ENCODE results near the gene ENOX2. TPM values are rescaled to one million over a fixed set of nuclear protein-coding genes. Genes with fewer than 3 reads are reported as not detected.
"Not testable (repeated sequence)": the region's sequence is repeated elsewhere in the genome, so short reads cannot be mapped to it uniquely, and the experiment has no call there.

The ENOX2 gene
- total RNA-seq, 1 donor from 2014 or later, result 16.2 TPM

DNA sequence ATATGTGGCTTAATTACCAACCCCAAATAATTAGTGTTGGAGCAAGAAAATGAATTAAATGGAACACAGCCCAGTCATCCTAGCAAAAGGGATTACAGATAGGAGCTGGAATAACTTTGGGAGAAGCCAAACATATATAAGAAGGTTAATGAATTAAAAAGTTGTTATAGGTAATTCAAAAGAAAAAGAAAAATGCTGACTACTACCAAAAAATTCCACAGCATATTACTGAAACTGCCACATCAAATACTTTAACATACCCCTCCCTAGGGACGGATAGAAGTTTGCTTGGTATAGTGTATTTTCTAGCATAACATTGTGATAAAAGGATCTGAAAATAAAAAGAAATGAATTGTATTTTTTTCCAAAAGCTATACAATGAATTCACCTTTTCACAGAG is 99.5 kb downstream of the ENOX2 start:
- TF ChIP-seq, protein P1, sequence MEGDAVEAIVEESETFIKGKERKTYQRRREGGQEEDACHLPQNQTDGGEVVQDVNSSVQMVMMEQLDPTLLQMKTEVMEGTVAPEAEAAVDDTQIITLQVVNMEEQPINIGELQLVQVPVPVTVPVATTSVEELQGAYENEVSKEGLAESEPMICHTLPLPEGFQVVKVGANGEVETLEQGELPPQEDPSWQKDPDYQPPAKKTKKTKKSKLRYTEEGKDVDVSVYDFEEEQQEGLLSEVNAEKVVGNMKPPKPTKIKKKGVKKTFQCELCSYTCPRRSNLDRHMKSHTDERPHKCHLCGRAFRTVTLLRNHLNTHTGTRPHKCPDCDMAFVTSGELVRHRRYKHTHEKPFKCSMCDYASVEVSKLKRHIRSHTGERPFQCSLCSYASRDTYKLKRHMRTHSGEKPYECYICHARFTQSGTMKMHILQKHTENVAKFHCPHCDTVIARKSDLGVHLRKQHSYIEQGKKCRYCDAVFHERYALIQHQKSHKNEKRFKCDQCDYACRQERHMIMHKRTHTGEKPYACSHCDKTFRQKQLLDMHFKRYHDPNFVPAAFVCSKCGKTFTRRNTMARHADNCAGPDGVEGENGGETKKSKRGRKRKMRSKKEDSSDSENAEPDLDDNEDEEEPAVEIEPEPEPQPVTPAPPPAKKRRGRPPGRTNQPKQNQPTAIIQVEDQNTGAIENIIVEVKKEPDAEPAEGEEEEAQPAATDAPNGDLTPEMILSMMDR (IDR thresholded peaks at IDR 0.05), result no peak
- Mint-ChIP-seq H3K27ac (no peak overlapping the region), H3K36me3 (ENCODE audit: low read depth) (no peaks in the 10 kb centered on the region), H3K27me3 (no peaks in the 10 kb centered on the region), H3K4me1 (no peaks in the 10 kb centered on the region), H3K9me3 (no peaks in the 10 kb centered on the region), H3K4me3 (no peak overlapping the region)
- intact Hi-C loops (cut with micrococcal nuclease), result no loop called here
- ChIA-PET CTCF (no interaction called here), POLR2A (no interaction called here)
- ATAC-seq (ENCODE audit: low read depth) (no peak), DNase-seq (no peak)

DNA sequence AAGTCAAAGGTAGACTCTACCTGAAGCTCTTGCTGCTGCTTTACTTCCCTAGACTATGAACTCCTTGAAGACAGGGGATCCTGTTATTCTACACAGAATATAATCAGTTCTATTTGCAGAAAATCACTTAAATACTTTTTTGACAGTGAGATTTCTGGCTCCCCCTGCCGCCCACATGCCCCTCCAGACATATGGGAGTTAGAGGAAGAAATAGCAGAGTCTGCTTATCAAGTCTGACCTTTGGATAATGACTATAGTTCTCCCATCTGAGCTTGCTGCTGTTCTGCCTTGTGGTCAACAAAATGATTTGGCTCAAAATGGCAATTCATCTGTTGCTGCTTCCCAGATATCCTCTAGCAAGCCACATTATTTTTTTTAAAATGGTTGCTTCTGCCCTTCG is 101.1 kb downstream of the ENOX2 start:
- TF ChIP-seq, protein P1 (IDR thresholded peaks at IDR 0.05), result no peak

DNA sequence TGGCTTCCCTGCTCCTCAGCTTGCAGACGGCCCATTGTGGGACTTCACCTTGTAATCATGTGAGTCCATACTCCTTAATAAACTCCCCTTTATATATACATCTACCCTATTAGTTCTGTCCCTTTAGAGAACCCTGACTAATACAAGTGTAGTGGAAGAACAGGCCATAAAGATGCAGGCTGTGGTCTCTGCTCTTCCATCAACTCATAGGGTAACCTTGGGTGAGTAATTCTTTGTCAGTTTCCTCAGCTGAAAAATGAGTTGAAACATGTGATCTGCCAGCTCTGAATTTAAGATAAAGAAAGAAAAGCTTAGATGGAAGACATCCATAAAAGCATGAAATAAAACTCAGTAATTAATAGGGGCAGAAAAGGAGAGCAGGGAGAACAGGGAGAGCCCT is 103.6 kb downstream of the ENOX2 start:
- intact Hi-C loops (cut with micrococcal nuclease), result no loop called here
- CTCF ChIA-PET, result no interaction called here
- no peaks in the 10 kb centered on the region for H3K27me3 Mint-ChIP-seq

More for the DNA sequence above, 101.1 kb downstream of the ENOX2 start:
- POLR2A ChIA-PET, result no interaction called here
- Mint-ChIP-seq H3K36me3 (ENCODE audit: low read depth) (peaks cover 1% of the 10 kb centered on the region), H3K4me3 (no peak overlapping the region), H3K4me1 (no peaks in the 10 kb centered on the region), H3K27ac (no peak overlapping the region), H3K9me3 (no peaks in the 10 kb centered on the region), H3K27me3 (no peaks in the 10 kb centered on the region)
- DNase-seq (no peak), ATAC-seq (ENCODE audit: low read depth) (no peak)
- CTCF ChIA-PET, result no interaction called here
- intact Hi-C loops (cut with micrococcal nuclease), result no loop called here

DNA sequence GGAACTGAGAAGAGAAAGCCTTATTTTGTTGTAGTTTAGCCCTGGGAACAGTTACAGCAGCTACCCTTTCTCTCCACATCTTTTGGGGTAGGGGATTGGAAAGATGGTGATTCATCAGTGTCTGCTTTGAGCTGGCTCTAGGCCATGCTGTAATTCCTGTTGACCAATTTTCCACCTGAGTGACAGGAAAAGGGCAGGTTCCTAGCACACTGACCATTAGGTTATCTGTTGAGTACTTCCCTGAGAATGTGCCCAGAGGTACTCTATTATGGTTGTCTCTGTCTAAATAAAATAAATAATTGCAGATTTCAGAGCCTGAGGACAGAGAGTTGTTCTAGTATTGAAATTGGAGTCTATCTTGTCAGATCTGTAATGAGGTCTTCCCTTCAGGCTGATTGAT is 109.0 kb downstream of the ENOX2 start:
- Mint-ChIP-seq H3K27ac (no peak overlapping the region), H3K4me3 (no peak overlapping the region), H3K36me3 (ENCODE audit: low read depth) (peaks cover 1% of the 10 kb centered on the region), H3K27me3 (no peaks in the 10 kb centered on the region), H3K4me1 (no peaks in the 10 kb centered on the region), H3K9me3 (no peaks in the 10 kb centered on the region)
- ChIA-PET CTCF (no interaction called here), POLR2A (no interaction called here)
- intact Hi-C loops (cut with micrococcal nuclease), result no loop called here
- TF ChIP-seq, protein P1 (IDR thresholded peaks at IDR 0.05), result no peak
- ATAC-seq (ENCODE audit: low read depth) (no peak), DNase-seq (no peak)

More for the DNA sequence above, 103.6 kb downstream of the ENOX2 start:
- TF ChIP-seq, protein P1 (IDR thresholded peaks at IDR 0.05), result no peak
- Mint-ChIP-seq H3K4me3 (no peak overlapping the region), H3K36me3 (ENCODE audit: low read depth) (peaks cover 1% of the 10 kb centered on the region), H3K4me1 (no peaks in the 10 kb centered on the region), H3K27ac (no peak overlapping the region), H3K9me3 (no peaks in the 10 kb centered on the region)
- ATAC-seq (ENCODE audit: low read depth) (no peak), DNase-seq (no peak)
- POLR2A ChIA-PET, result no interaction called here

DNA sequence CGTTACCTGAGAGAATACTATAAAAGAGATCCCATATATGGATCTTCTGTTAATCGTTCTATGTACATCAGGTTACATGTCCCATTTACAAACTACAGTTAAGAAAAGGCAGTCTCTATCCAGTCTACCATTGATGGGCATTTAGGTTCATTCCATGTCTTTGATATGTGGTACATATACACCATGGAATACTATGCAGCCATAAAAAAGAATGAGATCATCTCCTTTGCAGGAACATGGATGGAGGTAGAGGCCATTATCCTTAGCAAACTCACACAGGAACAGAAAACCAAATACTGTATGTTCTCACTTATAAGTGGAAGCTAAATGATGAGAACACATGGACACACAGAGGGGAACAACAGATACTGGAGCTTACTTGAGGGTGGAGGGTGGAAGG is 111.1 kb downstream of the ENOX2 start:
- ATAC-seq (ENCODE audit: low read depth); H3K4me1 Mint-ChIP-seq; H3K4me3 Mint-ChIP-seq; POLR2A ChIA-PET; H3K36me3 Mint-ChIP-seq (ENCODE audit: low read depth); intact Hi-C loops (cut with micrococcal nuclease); DNase-seq; H3K27ac Mint-ChIP-seq; CTCF ChIA-PET; H3K27me3 Mint-ChIP-seq; H3K9me3 Mint-ChIP-seq: not testable (repeated sequence)

DNA sequence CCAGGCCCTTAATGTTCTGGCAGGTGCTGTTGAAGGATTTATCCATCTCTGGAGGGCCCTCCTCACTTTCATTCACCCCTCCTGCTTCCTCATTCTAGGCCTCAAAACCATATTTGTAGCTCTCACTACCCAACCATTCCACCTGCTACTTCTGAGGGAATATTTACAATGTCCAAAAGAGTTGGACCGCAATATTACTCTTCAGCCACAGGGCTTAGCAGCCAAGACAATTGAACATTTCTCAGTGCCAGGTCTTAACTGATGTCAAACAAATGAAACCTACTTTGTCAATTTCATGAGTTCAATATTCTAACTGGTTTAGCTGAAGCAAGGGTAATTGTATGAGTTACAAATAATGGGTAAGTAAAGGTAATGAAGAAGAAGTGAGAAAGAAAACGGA is 113.2 kb downstream of the ENOX2 start:
- ChIA-PET CTCF (no interaction called here), POLR2A (no interaction called here)
- H3K36me3 Mint-ChIP-seq (ENCODE audit: low read depth), result no peaks in the 10 kb centered on the region
- no peaks in the 10 kb centered on the region for H3K4me1 Mint-ChIP-seq
- no peak overlapping the region for H3K27ac Mint-ChIP-seq
- intact Hi-C loops (cut with micrococcal nuclease), result no loop called here
- TF ChIP-seq, protein P1 (IDR thresholded peaks at IDR 0.05), result no peak
- no peaks in the 10 kb centered on the region for H3K27me3 Mint-ChIP-seq
- H3K4me3 Mint-ChIP-seq, result no peak overlapping the region
- no peak for ATAC-seq (ENCODE audit: low read depth)
- DNase-seq, result no peak
- no peaks in the 10 kb centered on the region for H3K9me3 Mint-ChIP-seq
